ENCODE measurements around the gene TUBE1.
A peak's percentile ranks its signal among the peaks of the same experiment; 100 is the strongest.
"Not testable (repeated sequence)": the region's sequence is repeated elsewhere in the genome, so short reads cannot be mapped to it uniquely, and the experiment has no call there.

Gene TUBE1

GRCh38 chr6:112049026-112049799, 38.1 kb downstream of the TUBE1 start:
- Mint-ChIP-seq H3K27me3 (ENCODE audit: low read depth, poor library complexity) (peaks cover 11% of the 10 kb centered on the region), H3K4me3 (no peak overlapping the region), H3K4me1 (peaks cover 11% of the 10 kb centered on the region), H3K36me3 (ENCODE audit: low read depth) (no peaks in the 10 kb centered on the region), H3K27ac (no peak overlapping the region), H3K9me3 (peaks cover 18% of the 10 kb centered on the region)
- no peak for DNase-seq
- no peak for TF ChIP-seq CTCF (IDR thresholded peaks at IDR 0.05)

GRCh38 chr6:112047523-112047922, 39.8 kb downstream of the TUBE1 start:
- not testable (repeated sequence) for H3K27me3 Mint-ChIP-seq (ENCODE audit: low read depth, poor library complexity); H3K4me3 Mint-ChIP-seq; H3K36me3 Mint-ChIP-seq (ENCODE audit: low read depth); H3K27ac Mint-ChIP-seq; DNase-seq
- peaks cover 18% of the 10 kb centered on the region for H3K9me3 Mint-ChIP-seq
- H3K4me1 Mint-ChIP-seq, result peaks cover 15% of the 10 kb centered on the region

- no peaks in the 10 kb centered on the region for H3K36me3 Mint-ChIP-seq (ENCODE audit: low read depth)
- DNase-seq, result no peak
- H3K4me1 Mint-ChIP-seq, result peaks cover 31% of the 10 kb centered on the region
- peak overlapping the region; percentile 46 for H3K27ac Mint-ChIP-seq
- H3K27me3 Mint-ChIP-seq (ENCODE audit: low read depth, poor library complexity), result peaks cover 5% of the 10 kb centered on the region
- H3K9me3 Mint-ChIP-seq, result peaks cover 9% of the 10 kb centered on the region
- TF ChIP-seq CTCF (IDR thresholded peaks at IDR 0.05), result no peak
- H3K4me3 Mint-ChIP-seq, result no peak overlapping the region
Measured at GRCh38 chr6:112044856-112045255, 42.4 kb downstream of the TUBE1 start.

GRCh38 chr6:112044196-112044595, 43.1 kb downstream of the TUBE1 start:
- Mint-ChIP-seq H3K36me3 (ENCODE audit: low read depth) (no peaks in the 10 kb centered on the region), H3K27ac (peak overlapping the region; percentile 81), H3K9me3 (peaks cover 9% of the 10 kb centered on the region), H3K27me3 (ENCODE audit: low read depth, poor library complexity) (peaks cover 5% of the 10 kb centered on the region), H3K4me3 (no peak overlapping the region), H3K4me1 (peaks cover 36% of the 10 kb centered on the region)
- DNase-seq, result no peak
- TF ChIP-seq CTCF (IDR thresholded peaks at IDR 0.05), result no peak

- peak overlapping the region; percentile 98 for H3K4me3 Mint-ChIP-seq
- peak overlapping the region; percentile 99 for H3K27ac Mint-ChIP-seq
- H3K27me3 Mint-ChIP-seq (ENCODE audit: low read depth, poor library complexity), result peaks cover 5% of the 10 kb centered on the region
- TF ChIP-seq CTCF (IDR thresholded peaks at IDR 0.05), result peak; percentile 95
- H3K9me3 Mint-ChIP-seq, result peaks cover 9% of the 10 kb centered on the region
- peaks cover 39% of the 10 kb centered on the region for H3K4me1 Mint-ChIP-seq
- DNase-seq, result peak; percentile 97
- H3K36me3 Mint-ChIP-seq (ENCODE audit: low read depth), result no peaks in the 10 kb centered on the region
Measured at GRCh38 chr6:112043032-112044007, 44.0 kb downstream of the TUBE1 start.

GRCh38 chr6:112041535-112041934, 45.7 kb downstream of the TUBE1 start:
- Mint-ChIP-seq H3K9me3 (peaks cover under 1% of the 10 kb centered on the region), H3K27ac (no peak overlapping the region), H3K4me3 (peak overlapping the region; percentile 35), H3K27me3 (ENCODE audit: low read depth, poor library complexity) (peaks cover 5% of the 10 kb centered on the region), H3K4me1 (peaks cover 48% of the 10 kb centered on the region), H3K36me3 (ENCODE audit: low read depth) (no peaks in the 10 kb centered on the region)
- TF ChIP-seq CTCF (IDR thresholded peaks at IDR 0.05), result no peak
- no peak for DNase-seq
